Panc1 (cell line): ENCODE measurements around the gene ZBTB14. TPM values are rescaled to one million over a fixed set of nuclear protein-coding genes. Genes with fewer than 3 reads are reported as not detected.

Source experiments
- ATAC-seq: fragments of 200-7000 bp; cut with Tn5 transposase; 2 replicates; pipeline ENCODE4 v1.9.1; 2020; ENCODE audit warnings: mild to moderate bottlenecking, moderate library complexity
- BruUV-seq: library from RNA; stranded (reverse); fragments of 400-500 nt; replicated peaks from 2 replicates; lab custom pipeline; 2021; lab: Mats Ljungman, UMichigan
- CTCF ChIA-PET: fragments of 300-600 bp; sonication (Branson Sonifier 250); formaldehyde crosslinking; loops from one replicate; lab custom pipeline; 2022; ENCODE audit warnings: antibody characterized with exemption; lab: Charles Lee
- POLR2A ChIA-PET: fragments of 300-600 bp; sonication (Branson Sonifier 250); formaldehyde crosslinking; loops from one replicate; lab custom pipeline; 2022; ENCODE audit warnings: antibody characterized with exemption; lab: Charles Lee
- DNase-seq: peaks from one replicate; pipeline ENCODE4 v3.0.0-alpha.2; 2010; ENCODE audit warnings: low read depth, low spot score
- H3K27ac ChIP-seq: 2 replicates; pipeline ENCODE4 v1.5.1; 2011; ENCODE audit warnings: mild to moderate bottlenecking, low read length, inconsistent platforms
- H3K27me3 ChIP-seq: fragments of 200-500 bp; sonication (Bioruptor generic); 2 replicates; pipeline ENCODE4 v1.6.0; 2014; ENCODE audit warnings: low read length, inconsistent platforms; ENCODE audit not compliant: control insufficient read depth, insufficient read depth
- H3K36me3 ChIP-seq: fragments of 200-500 bp; sonication (Bioruptor generic); 2 replicates; pipeline ENCODE4 v1.5.1; 2014; ENCODE audit warnings: inconsistent platforms, mild to moderate bottlenecking, low read length, moderate library complexity; ENCODE audit not compliant: control insufficient read depth, insufficient read depth
- H3K4me1 ChIP-seq: 2 replicates; pipeline ENCODE4 v1.5.1; 2011; ENCODE audit warnings: inconsistent platforms, mild to moderate bottlenecking, low read length, moderate library complexity; ENCODE audit not compliant: control insufficient read depth, insufficient read depth
- H3K4me3 ChIP-seq, 2 experiments: 2 replicates each; pipeline ENCODE4 v1.5.1; 2011 to 2012; ENCODE audit warnings: low read depth in 2 of 2, low read length in 2 of 2, mild to moderate bottlenecking in 2 of 2, inconsistent platforms in 1 of 2, moderate library complexity in 1 of 2
- H3K9me3 ChIP-seq: fragments of 200-500 bp; sonication (Bioruptor generic); 2 replicates; pipeline ENCODE4 v1.5.1; 2014; ENCODE audit warnings: low read depth, mild to moderate bottlenecking, inconsistent platforms, low read length, moderate library complexity; ENCODE audit not compliant: control insufficient read depth, insufficient read depth
- CTCF ChIP-seq: fragments of 450-650 bp; IDR thresholded peaks from 2 replicates; pipeline ENCODE4 v1.5.1; 2017; ENCODE audit warnings: mild to moderate bottlenecking
- POLR2AphosphoS5 ChIP-seq: IDR thresholded peaks from 2 replicates; pipeline ENCODE4 v1.6.1; 2012; ENCODE audit warnings: mild to moderate bottlenecking, low read depth, low read length, moderate library complexity
- REST ChIP-seq, 2 experiments: IDR thresholded peaks; 2 replicates each; pipeline ENCODE4 v1.6.1; 2011 to 2012; ENCODE audit warnings: low read depth in 2 of 2, control low read depth in 1 of 2, low read length in 1 of 2, mild to moderate bottlenecking in 1 of 2, moderate library complexity in 1 of 2; ENCODE audit not compliant: insufficient read depth in 1 of 2
- SIN3A ChIP-seq: IDR thresholded peaks from 2 replicates; pipeline ENCODE4 v1.6.1; 2012; ENCODE audit warnings: low read depth, mild to moderate bottlenecking, low read length, moderate library complexity, borderline replicate concordance; ENCODE audit not compliant: insufficient read depth
- TCF7L2 ChIP-seq: IDR thresholded peaks from 2 replicates; pipeline ENCODE4 v1.6.1; 2011; ENCODE audit warnings: mild to moderate bottlenecking, low read depth, low read length, inconsistent platforms
- in situ Hi-C: cut with HindIII; loops from 2 replicates; pipeline ENCODE4 v1.10.0; 2016; ENCODE audit warnings: low sequenced_read_pairs, low pct_unique_long_range_greater_than_20kb
- intact Hi-C: fragments of 100-400 bp; cut with micrococcal nuclease; formaldehyde crosslinking; loops from one replicate; pipeline ENCODE4 v1.10.0; 2022; ENCODE audit not compliant: unreplicated experiment
- total RNA-seq: library from RNA; stranded (reverse); gene quantifications from one replicate; pipeline ENCODE4 v1.2.1, GENCODE V29; 2021; ENCODE audit not compliant: unreplicated experiment

ZBTB14 gene
- total RNA-seq, 1 experiment from 2014 or later = 12.6 TPM

GRCh38 chr18:5251117-5251516 is 44.4 kb downstream of the ZBTB14 start:
- BruUV-seq = no TSS peak
- no peaks in the 10 kb centered on the region for H3K36me3 ChIP-seq
- intact Hi-C loops = no loop called here
- no peaks in the 10 kb centered on the region for H3K4me1 ChIP-seq
- ATAC-seq = no peak
- H3K4me3 ChIP-seq = no peak overlapping the region
- H3K27me3 ChIP-seq = no peaks in the 10 kb centered on the region
- ChIA-PET POLR2A (no interaction called here), CTCF (no interaction called here)
- H3K9me3 ChIP-seq = no peaks in the 10 kb centered on the region
- DNase-seq = no peak
- in situ Hi-C loops = no loop called here
- no peak overlapping the region for H3K27ac ChIP-seq
- TF ChIP-seq TCF7L2 (no peak), REST (IDR thresholded peaks at IDR 0.05; ENCODE audit: insufficient read depth in 1 of 2, low read depth in 2 of 2, low read length in 1 of 2) (no peak), CTCF (no peak)

GRCh38 chr18:5250603-5251002 is 44.9 kb downstream of the ZBTB14 start:
- CTCF ChIA-PET = no interaction called here
- in situ Hi-C loops = no loop called here

More at GRCh38 chr18:5250603-5251002, 44.9 kb downstream of the ZBTB14 start:
- ATAC-seq = no peak
- no TSS peak for BruUV-seq
- TF ChIP-seq TCF7L2 (no peak), CTCF (no peak), POLR2AphosphoS5 (no peak), REST (IDR thresholded peaks at IDR 0.05; ENCODE audit: insufficient read depth in 1 of 2, low read depth in 2 of 2, low read length in 1 of 2) (no peak), SIN3A (no peak)
- H3K36me3 ChIP-seq = no peaks in the 10 kb centered on the region
- H3K27ac ChIP-seq = no peak overlapping the region
- H3K9me3 ChIP-seq = no peaks in the 10 kb centered on the region
- intact Hi-C loops = no loop called here
- H3K4me3 ChIP-seq = no peak overlapping the region
- H3K4me1 ChIP-seq = no peaks in the 10 kb centered on the region
- no peaks in the 10 kb centered on the region for H3K27me3 ChIP-seq
- DNase-seq = no peak
- POLR2A ChIA-PET = no interaction called here
